HepG2 (cell line): ENCODE measurements around the gene HDAC5. TPM values are rescaled to one million over a fixed set of nuclear protein-coding genes. Genes with fewer than 3 reads are reported as not detected.

ENCODE experiments used
- ATAC-seq: fragments of 200-7000 bp; cut with Tn5 transposase; 3 replicates; pipeline ENCODE4 v1.9.1; 2020; ENCODE audit warnings: mild to moderate bottlenecking, moderate library complexity
- BruUV-seq: library from RNA; stranded (reverse); fragments of 400-500 nt; replicated peaks from 2 replicates; lab custom pipeline; 2021; lab: Mats Ljungman, UMichigan
- CTCF ChIA-PET: fragments of 300-600 bp; formaldehyde crosslinking; extraction: SDS; loops from one replicate; lab custom pipeline; 2021; ENCODE audit warnings: low total read pairs, inconsistent platforms, low intra/inter-chr PET ratio; lab: Yijun Ruan, JAX
- POLR2A ChIA-PET: fragments of 350-600 bp; sonication (Branson Sonifier 250); formaldehyde crosslinking; loops from one replicate; lab custom pipeline; 2020; ENCODE audit warnings: antibody characterized with exemption, inconsistent platforms; lab: Yijun Ruan, JAX
- DNase-seq: peaks from one replicate; pipeline ENCODE4 v3.0.0-alpha.2; 2015; ENCODE audit warnings: low spot score
- FAIRE-seq: peaks from 3 replicates; lab custom pipeline; 2011; peaks lifted over from hg19 to GRCh38; lab: Jason Lieb, UNC
- H2AFZ ChIP-seq: one replicate; pipeline ENCODE4 v1.6.1; 2011; ENCODE audit warnings: low read length, inconsistent platforms
- H3K27ac ChIP-seq: fragments of 300-600 bp; 3 replicates; pipeline ENCODE4 v1.8.0; 2011; ENCODE audit warnings: mixed run types, mild to moderate bottlenecking, mixed read lengths, low read length, inconsistent platforms; ENCODE audit not compliant: insufficient read depth; ENCODE audit errors: extremely low read length
- H3K27me3 ChIP-seq, 2 experiments: fragments of 200-600 bp in 1 of 2; 2 replicates in 1 of 2; 3 replicates in 1 of 2; pipeline versions ENCODE4 v1.6.0 to v1.8.0; 2011; ENCODE audit warnings: low read length in 2 of 2, mild to moderate bottlenecking in 2 of 2, moderate library complexity in 2 of 2, inconsistent platforms in 1 of 2; ENCODE audit not compliant: insufficient read depth in 2 of 2, control insufficient read depth in 1 of 2
- H3K36me3 ChIP-seq, 2 experiments: fragments of 200-600 bp in 1 of 2; replicated peaks in 1 of 2; 2 replicates in 1 of 2; 3 replicates in 1 of 2; pipeline versions ENCODE4 v1.5.1 to v1.8.0; 2011; ENCODE audit warnings: low read length in 2 of 2, inconsistent platforms in 1 of 2; ENCODE audit not compliant: insufficient read depth in 2 of 2, control insufficient read depth in 1 of 2
- H3K4me1 ChIP-seq: 2 replicates; pipeline ENCODE4 v1.5.1; 2012; ENCODE audit warnings: low read length, inconsistent platforms; ENCODE audit not compliant: insufficient read depth
- H3K4me2 ChIP-seq: 2 replicates; pipeline ENCODE4 v1.6.0; 2011; ENCODE audit warnings: low read depth, low read length, inconsistent platforms
- H3K4me3 ChIP-seq, 3 experiments: fragments of 200-600 bp in 1 of 3; sonication (generic), shearing (Covaris generic) in 1 of 3; replicated peaks in 1 of 3; 2 replicates each; pipeline ENCODE4 v1.5.1; 2011 to 2016; ENCODE audit warnings: low read length in 3 of 3, inconsistent platforms in 2 of 3, low read depth in 2 of 3, mild to moderate bottlenecking in 2 of 3, control low read depth in 1 of 3, mixed read lengths in 1 of 3; ENCODE audit not compliant: insufficient read depth in 1 of 3
- H3K79me2 ChIP-seq: one replicate; pipeline ENCODE4 v1.6.1; 2011; ENCODE audit warnings: low read length, inconsistent platforms; ENCODE audit not compliant: insufficient read depth
- H3K9ac ChIP-seq: 2 replicates; pipeline ENCODE4 v1.6.0; 2011; ENCODE audit warnings: mild to moderate bottlenecking, low read depth, low read length, inconsistent platforms; ENCODE audit not compliant: insufficient read depth
- H3K9me3 ChIP-seq: 2 replicates; pipeline ENCODE4 v1.5.1; 2012; ENCODE audit warnings: mild to moderate bottlenecking, low read length
- H4K20me1 ChIP-seq: 2 replicates; pipeline ENCODE4 v1.6.0; 2011; ENCODE audit warnings: inconsistent platforms, mild to moderate bottlenecking, low read length, moderate library complexity; ENCODE audit not compliant: insufficient read depth
- BRF2 ChIP-seq: sonication (generic); formaldehyde crosslinking; IDR thresholded peaks from 2 replicates; pipeline ENCODE4 v1.8.1; 2022; ENCODE audit warnings: mild to moderate bottlenecking, missing genetic modification reagents
- CREB1 ChIP-seq, 2 experiments: fragments of 450-650 bp in 1 of 2; IDR thresholded peaks; 2 replicates each; pipeline ENCODE4 v1.6.1; 2016 to 2017; ENCODE audit warnings: control low read depth in 1 of 2, mild to moderate bottlenecking in 1 of 2, missing compliant biosample characterization in 1 of 2, missing genetic modification characterization in 1 of 2
- ELK4 ChIP-seq: sonication (generic); formaldehyde crosslinking; IDR thresholded peaks from 2 replicates; pipeline ENCODE4 v1.9.0; 2021; ENCODE audit warnings: missing genetic modification reagents, borderline replicate concordance
- EP300 ChIP-seq, 3 experiments: sonication (generic) in 1 of 3; formaldehyde crosslinking in 1 of 3; IDR thresholded peaks; 2 replicates each; pipeline versions ENCODE4 v1.5.1 to v1.6.1; 2011 to 2020; ENCODE audit warnings: low read depth in 2 of 3, low read length in 2 of 3, borderline replicate concordance in 1 of 3, improper control_type of control experiment in 1 of 3, mild to moderate bottlenecking in 1 of 3, missing genetic modification reagents in 1 of 3, moderate library complexity in 1 of 3
- FOSL2 ChIP-seq: sonication (generic); formaldehyde crosslinking; IDR thresholded peaks from 2 replicates; pipeline ENCODE4 v1.4.0; 2020; ENCODE audit warnings: missing genetic modification reagents
- HMG20A ChIP-seq: IDR thresholded peaks from 2 replicates; pipeline ENCODE4 v1.6.1; 2016; ENCODE audit warnings: borderline replicate concordance
- HMGA1 ChIP-seq: sonication (generic); formaldehyde crosslinking; conservative IDR thresholded peaks from 2 replicates; pipeline ENCODE4 v1.4.0; 2020; ENCODE audit warnings: missing genetic modification reagents
- HOXA3 ChIP-seq: sonication (generic); formaldehyde crosslinking; IDR thresholded peaks from 2 replicates; pipeline ENCODE4 v1.5.0; 2020; ENCODE audit warnings: missing genetic modification reagents
- KLF11 ChIP-seq: IDR thresholded peaks from 2 replicates; pipeline ENCODE4 v1.6.1; 2016; ENCODE audit warnings: missing compliant biosample characterization
- MZF1 ChIP-seq: sonication (generic); formaldehyde crosslinking; IDR thresholded peaks from 2 replicates; pipeline ENCODE4 v1.8.1; 2023; ENCODE audit warnings: mild to moderate bottlenecking, missing genetic modification reagents, borderline replicate concordance
- NFIB ChIP-seq: sonication (generic); formaldehyde crosslinking; IDR thresholded peaks from 2 replicates; pipeline ENCODE4 v1.9.0; 2021; ENCODE audit warnings: missing genetic modification reagents, mild to moderate bottlenecking, borderline replicate concordance
- PBX2 ChIP-seq: IDR thresholded peaks from 2 replicates; pipeline ENCODE4 v1.6.1; 2016; ENCODE audit warnings: control low read depth
- SAP130 ChIP-seq: IDR thresholded peaks from 2 replicates; pipeline ENCODE4 v1.6.1; 2016; ENCODE audit warnings: low read depth
- SRSF1 ChIP-seq: fragments of 200-400 bp; formaldehyde crosslinking; optimal IDR thresholded peaks from 2 replicates; pipeline ENCODE3; 2017; ENCODE audit warnings: mild to moderate bottlenecking, low read depth, low read length, moderate library complexity
- ZBTB1 ChIP-seq: sonication (generic); formaldehyde crosslinking; IDR thresholded peaks from 2 replicates; pipeline ENCODE4 v1.4.0; 2020; ENCODE audit warnings: missing genetic modification reagents, borderline replicate concordance
- ZFX ChIP-seq: sonication (generic); formaldehyde crosslinking; IDR thresholded peaks from 2 replicates; pipeline ENCODE4 v1.4.0; 2020; ENCODE audit warnings: mild to moderate bottlenecking, low read depth, missing genetic modification reagents, moderate library complexity
- ZFY ChIP-seq: sonication (generic); formaldehyde crosslinking; IDR thresholded peaks from 2 replicates; pipeline ENCODE4 v1.4.0; 2020; ENCODE audit warnings: missing genetic modification reagents
- ZNF276 ChIP-seq: sonication (generic); formaldehyde crosslinking; IDR thresholded peaks from 2 replicates; pipeline ENCODE4 v1.4.0; 2020; ENCODE audit warnings: mild to moderate bottlenecking, low read depth, missing genetic modification reagents
- ZNF337 ChIP-seq: sonication (generic); formaldehyde crosslinking; IDR thresholded peaks from 2 replicates; pipeline ENCODE4 v1.5.1; 2020; ENCODE audit warnings: missing genetic modification reagents, low read depth, mild to moderate bottlenecking, borderline replicate concordance
- ZNF83 ChIP-seq: sonication (generic); formaldehyde crosslinking; IDR thresholded peaks from 2 replicates; pipeline ENCODE4 v1.4.0; 2020; ENCODE audit warnings: missing genetic modification reagents, mild to moderate bottlenecking, borderline replicate concordance
- WGBS: methylation state at CpG from one replicate; pipeline ENCODE4 v1.1.6; 2017; ENCODE audit warnings: low lambda C conversion rate; 5-methylcytosine and 5-hydroxymethylcytosine counted together
- in situ Hi-C: cut with HindIII; loops from 2 replicates; pipeline ENCODE4 v1.10.0; 2017; ENCODE audit warnings: low pct_unique_long_range_greater_than_20kb; ENCODE audit not compliant: extremely low pct_ligation_motif_present
- intact Hi-C: fragments of 100-400 bp; cut with micrococcal nuclease; formaldehyde crosslinking; loops from one replicate; pipeline ENCODE4 v1.10.0; 2022; ENCODE audit not compliant: unreplicated experiment
- polyA plus RNA-seq, 8 experiments: library from polyadenylated mRNA; depleted of rRNA in 3 of 8; stranded (reverse) in 7 of 8; unstranded in 1 of 8; fragments of >200 nt; fragmentation: Illumina TruSeq in 4 of 8; extraction: Trizol in 4 of 8; gene quantifications; 2 replicates each; pipeline versions ENCODE4 v1.2.1 to v1.2.3, GENCODE V29; 2011 to 2016; ENCODE audit warnings: low read depth in 4 of 8, missing spikeins in 1 of 8, mixed read lengths in 1 of 8; ENCODE audit not compliant: insufficient read depth in 1 of 8
- total RNA-seq, 5 experiments: library from RNA; depleted of rRNA; stranded (reverse); fragments of >200 nt; fragmentation: Illumina TruSeq; extraction: Trizol; gene quantifications; 2 replicates each; pipeline ENCODE4 v1.2.3, GENCODE V29; 2016; ENCODE audit warnings: low read depth in 1 of 5

Gene HDAC5
- total and polyA plus RNA-seq, 2 of the 13 experiments (the other 11 are each of a cell fraction or from before 2014, with no cell fraction given), result 46.4 to 85.4 TPM

GRCh38 chr17:44071198-44071520 lies 52.3 kb downstream of the HDAC5 start:
- WGBS, result under 1% methylated on average over 3 of the region's 3 CpGs
- ATAC-seq, result no peak
- DNase-seq, result no peak
- in situ Hi-C loops, result no loop called here
- BruUV-seq, result TSS peak; percentile 72
- Histone ChIP-seq H3K4me3 (peak overlapping the region; percentile 63 to 96 (median 77)), H3K36me3 (peaks cover 4 to 21% of the 10 kb centered on the region in 2 experiments), H3K27ac (peak overlapping the region; percentile 88), H3K9ac (peak overlapping the region; percentile 92), H3K4me1 (peaks cover 40% of the 10 kb centered on the region), H3K4me2 (peak overlapping the region; percentile 98), H3K27me3 (no peaks in the 10 kb centered on the region; a peak in 1 of 5 replicates), H4K20me1 (no peaks in the 10 kb centered on the region), H2AFZ (no peak overlapping the region), H3K79me2 (peaks cover 13% of the 10 kb centered on the region), H3K9me3 (no peaks in the 10 kb centered on the region)
- no peak for FAIRE-seq
- POLR2A ChIA-PET, result interaction anchor here (1.4 to 4.6 kb wide), 9 partner anchors 16 to 149 kb away, joined by 3 to 16 read pairs (median 9); partner anchors contain the start of genes HDAC5, TMUB2 and UBTF
- intact Hi-C loops, result loop anchor here (2.0 kb wide), 1 partner anchor 40 kb away; no protein-coding TSS in a partner anchor
- CTCF ChIA-PET, result interaction anchor here (1.3 kb wide), 1 partner anchor 12 kb away, joined by 3 read pairs; no protein-coding TSS in a partner anchor
- no peak for TF ChIP-seq ELK4 (CRISPR knock-in tag)
- no peak for TF ChIP-seq ZNF337 (CRISPR knock-in tag)
- TF ChIP-seq ZBTB1 (CRISPR knock-in tag), result no peak
- TF ChIP-seq BRF2 (CRISPR knock-in tag), result no peak
- TF ChIP-seq ZNF276 (CRISPR knock-in tag), result no peak
- TF ChIP-seq SRSF1, result no peak
- TF ChIP-seq NFIB, result no peak
- no peak for TF ChIP-seq EP300 (IDR thresholded peaks at IDR 0.05; ENCODE audit: low read depth in 2 of 2, low read length in 2 of 2)
- TF ChIP-seq EP300 (CRISPR knock-in tag; IDR thresholded peaks at IDR 0.05; ENCODE audit: borderline replicate concordance), result 0 out of 2 replicates have a peak, but pooled peaks have one; percentile 6
- TF ChIP-seq CREB1 (IDR thresholded peaks at IDR 0.05), result no peak
- TF ChIP-seq CREB1 (CRISPR knock-in tag; IDR thresholded peaks at IDR 0.05), result no peak
- no peak for TF ChIP-seq MZF1
- no peak for TF ChIP-seq ZFY (CRISPR knock-in tag)
- TF ChIP-seq SAP130, result no peak
- TF ChIP-seq ZFX, result peak; percentile 12; the same call in 1 of the 2 replicates
- no peak for TF ChIP-seq HOXA3
- no peak for TF ChIP-seq PBX2
- TF ChIP-seq HMGA1 (CRISPR knock-in tag), result no peak
- no peak for TF ChIP-seq KLF11 (CRISPR knock-in tag)
- TF ChIP-seq HMG20A (CRISPR knock-in tag), result 0 out of 2 replicates have a peak, but pooled peaks have one; percentile 20
- TF ChIP-seq FOSL2 (CRISPR knock-in tag), result no peak
- no peak for TF ChIP-seq ZNF83 (CRISPR knock-in tag)
